GM12872 (cell line): Measurements from ENCODE around the gene OR4K17.

Experiments
- CTCF ChIP-seq: IDR thresholded peaks from 3 replicates; pipeline ENCODE4 v1.5.1; 2011; ENCODE audit warnings: low read depth, mild to moderate bottlenecking, low read length, moderate library complexity; ENCODE audit not compliant: insufficient read depth

Gene OR4K17

GRCh38 chr14:20110438-20110837 is at the start of gene OR4K17:
OR4K17 (plus strand) TSS chr14:20110739; CDS start chr14:20117500, 6,761 bp downstream.
- no peak for TF ChIP-seq CTCF

- no peak for TF ChIP-seq CTCF
These were observed 18.5 kb upstream of the OR4K17 start for GRCh38 chr14:20092050-20092449.

- TF ChIP-seq CTCF, result no peak
These were observed 17.1 kb upstream of the OR4K17 start for GRCh38 chr14:20093442-20093841.

GRCh38 chr14:20112321-20112720 is 1.8 kb downstream of the OR4K17 start:
- no peak for TF ChIP-seq CTCF

- TF ChIP-seq CTCF, result no peak
These were observed 6.2 kb downstream of the OR4K17 start for GRCh38 chr14:20116748-20117147.

GRCh38 chr14:20118795-20119194 is 8.3 kb downstream of the OR4K17 start:
- no peak for TF ChIP-seq CTCF

GRCh38 chr14:20138520-20138919 is 28.0 kb downstream of the OR4K17 start, which contains the start of gene OR4N5:
OR4N5 (plus strand) TSS chr14:20138820; CDS start chr14:20143736, 4,916 bp downstream.
- TF ChIP-seq CTCF, result no peak
